Stimulated activated CD8-positive, alpha-beta memory T cell treated with anti-CD3 and anti-CD28 coated beads, Interleukin-15, amount 100 ng/mL, for 1 hour (primary cell): Measurements from ENCODE around the gene VRTN.
"Not testable (repeated sequence)": the region's sequence is repeated elsewhere in the genome, so short reads cannot be mapped to it uniquely, and the experiment has no call there.

Source experiments
- DNase-seq: peaks from one replicate; pipeline ENCODE4 v3.0.0-alpha.2; 2020; ENCODE audit warnings: low read depth

VRTN gene

DNA sequence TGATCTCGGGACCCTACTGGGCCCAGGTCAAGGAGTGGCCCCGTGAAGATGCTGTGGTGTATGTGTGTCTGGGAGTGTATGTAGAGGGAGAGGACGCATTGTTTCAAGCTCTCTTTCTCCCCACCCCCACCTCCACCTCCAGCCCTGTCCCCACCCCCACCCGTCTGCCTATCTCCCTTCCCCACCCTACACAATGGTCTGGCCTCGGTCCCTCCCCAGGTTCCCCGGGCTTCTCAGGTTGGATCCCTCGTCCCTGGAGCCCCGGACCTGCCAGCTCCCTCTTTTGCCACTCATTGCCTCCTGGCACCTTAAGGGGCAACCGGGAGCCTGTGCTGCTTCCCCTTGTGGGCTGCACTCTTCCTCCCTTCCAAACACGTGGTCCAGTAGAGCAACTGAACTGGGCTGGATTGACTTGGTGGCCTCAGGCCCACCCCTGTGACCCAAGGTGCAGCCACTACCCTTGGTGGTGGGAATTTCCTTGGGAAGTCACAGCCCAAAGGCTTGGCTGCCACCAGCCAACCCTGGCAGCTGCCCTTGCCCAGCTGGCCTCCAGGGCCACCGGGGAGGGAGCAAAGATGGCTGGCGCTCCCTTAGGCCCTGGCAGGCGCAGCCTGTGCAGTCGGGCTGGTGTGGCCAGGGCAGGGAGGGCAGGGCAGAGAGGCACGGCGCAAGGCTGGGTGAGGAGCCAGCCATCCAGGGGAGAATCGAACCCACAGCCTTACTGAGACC is 628 bp downstream of the VRTN start:
- DNase-seq: no peak

DNA sequence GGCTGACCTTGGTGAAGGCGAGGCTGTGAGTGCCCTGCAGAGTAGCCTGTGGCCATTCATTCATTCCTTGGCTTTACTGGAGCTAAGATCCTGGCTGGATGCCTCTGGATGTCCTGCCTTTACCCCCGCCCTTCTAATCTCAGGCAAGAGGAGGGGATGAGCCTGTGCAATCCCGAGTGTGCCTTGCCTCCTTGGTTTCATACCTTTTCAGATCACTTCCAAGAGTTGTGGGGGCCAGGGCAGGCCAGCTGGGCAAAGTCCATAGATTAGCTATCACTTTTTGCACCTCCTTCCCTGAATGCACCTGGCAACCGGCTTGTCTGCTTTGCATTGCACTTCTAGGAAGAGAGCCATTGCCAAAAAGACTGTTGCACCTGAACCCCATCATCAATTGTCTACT is 1.5 kb downstream of the VRTN start:
- DNase-seq: no peak

DNA sequence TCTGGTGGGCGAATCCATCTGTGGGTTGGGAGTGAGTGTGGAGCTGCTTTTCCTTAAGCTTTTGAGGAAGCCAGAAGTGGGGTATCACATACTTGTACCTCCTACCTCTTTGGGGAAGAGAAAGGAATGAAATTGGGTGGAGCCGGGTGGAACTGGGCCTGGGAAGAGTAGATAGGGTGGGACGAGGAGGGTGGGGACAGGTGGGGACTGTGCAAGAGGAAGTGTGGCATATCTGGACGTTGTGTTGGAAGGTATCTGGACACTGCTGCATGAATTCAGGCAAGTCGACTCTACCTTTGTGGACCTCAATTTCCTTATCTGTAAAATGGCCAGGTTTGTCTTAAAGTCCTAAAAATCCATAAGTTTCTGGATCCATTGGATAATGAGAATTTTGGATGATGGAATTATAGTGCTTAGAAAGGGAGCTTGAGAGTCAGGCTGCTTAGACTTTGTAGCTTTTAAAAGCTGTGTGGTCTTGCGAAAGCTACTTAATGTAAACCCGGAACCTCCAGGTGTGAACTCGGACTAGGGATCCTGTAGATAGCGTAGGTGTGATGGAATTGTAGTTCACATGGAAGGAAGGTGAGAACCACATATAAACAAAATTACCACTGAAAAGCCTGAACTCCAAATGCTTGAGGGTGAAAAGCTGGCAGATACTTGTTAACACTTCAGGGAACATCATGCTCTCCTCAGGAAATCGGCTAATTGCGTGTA is 2.1 kb downstream of the VRTN start:
- no peak for DNase-seq

DNA sequence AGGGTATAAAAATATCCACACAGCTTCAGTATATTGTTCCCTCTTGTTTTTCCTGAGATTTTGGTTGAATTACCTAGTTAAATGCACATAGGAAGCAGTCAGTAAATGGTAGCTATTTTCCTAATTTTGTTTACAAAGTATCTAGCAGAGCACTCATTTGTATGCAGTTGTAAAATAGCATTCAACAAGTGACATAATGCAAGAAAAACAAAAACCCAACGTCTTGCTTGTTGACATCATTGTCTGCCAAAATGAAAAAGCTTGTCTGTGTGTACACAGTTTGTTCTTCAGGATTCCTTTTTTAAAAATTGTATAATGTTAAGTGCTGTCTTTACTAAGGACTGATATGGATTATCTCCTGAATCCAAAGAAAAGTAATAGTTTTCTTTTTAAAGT is 2.7 kb downstream of the VRTN start:
- no peak for DNase-seq

DNA sequence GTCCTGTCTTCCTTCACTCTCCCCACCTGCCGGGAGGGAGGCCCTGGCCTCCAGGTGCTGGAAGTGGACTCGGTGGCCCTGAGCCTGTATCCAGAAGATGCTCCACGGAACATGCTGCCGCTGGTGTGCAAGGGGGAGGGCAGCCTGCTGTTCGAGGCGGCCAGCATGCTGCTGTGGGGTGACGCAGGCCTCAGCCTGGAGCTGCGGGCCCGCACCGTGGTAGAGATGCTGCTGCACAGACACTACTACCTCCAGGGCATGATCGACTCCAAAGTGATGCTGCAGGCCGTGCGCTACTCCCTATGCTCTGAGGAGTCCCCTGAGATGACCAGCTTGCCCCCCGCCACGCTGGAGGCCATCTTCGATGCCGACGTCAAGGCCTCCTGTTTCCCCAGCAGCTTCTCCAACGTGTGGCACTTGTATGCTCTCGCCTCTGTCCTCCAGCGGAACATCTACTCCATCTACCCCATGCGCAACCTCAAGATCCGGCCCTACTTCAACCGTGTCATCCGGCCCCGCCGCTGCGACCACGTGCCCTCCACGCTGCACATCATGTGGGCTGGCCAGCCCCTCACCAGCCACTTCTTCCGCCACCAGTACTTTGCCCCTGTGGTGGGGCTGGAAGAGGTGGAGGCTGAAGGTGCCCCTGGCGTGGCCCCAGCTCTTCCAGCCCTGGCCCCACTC is 8.8 kb downstream of the VRTN start:
- DNase-seq: no peak

DNA sequence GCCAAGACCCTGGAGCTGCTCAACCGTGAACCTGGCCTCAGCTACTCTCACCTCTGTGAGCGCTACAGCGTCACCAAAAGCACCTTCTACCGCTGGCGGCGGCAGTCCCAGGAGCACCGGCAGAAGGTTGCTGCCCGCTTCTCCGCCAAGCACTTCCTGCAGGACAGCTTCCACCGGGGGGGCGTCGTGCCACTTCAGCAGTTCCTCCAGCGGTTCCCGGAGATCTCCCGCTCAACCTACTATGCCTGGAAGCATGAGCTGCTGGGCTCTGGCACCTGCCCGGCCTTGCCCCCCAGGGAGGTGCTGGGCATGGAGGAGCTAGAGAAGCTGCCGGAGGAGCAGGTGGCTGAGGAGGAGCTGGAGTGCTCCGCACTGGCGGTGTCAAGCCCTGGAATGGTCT is 9.3 kb downstream of the VRTN start:
- no peak for DNase-seq

DNA sequence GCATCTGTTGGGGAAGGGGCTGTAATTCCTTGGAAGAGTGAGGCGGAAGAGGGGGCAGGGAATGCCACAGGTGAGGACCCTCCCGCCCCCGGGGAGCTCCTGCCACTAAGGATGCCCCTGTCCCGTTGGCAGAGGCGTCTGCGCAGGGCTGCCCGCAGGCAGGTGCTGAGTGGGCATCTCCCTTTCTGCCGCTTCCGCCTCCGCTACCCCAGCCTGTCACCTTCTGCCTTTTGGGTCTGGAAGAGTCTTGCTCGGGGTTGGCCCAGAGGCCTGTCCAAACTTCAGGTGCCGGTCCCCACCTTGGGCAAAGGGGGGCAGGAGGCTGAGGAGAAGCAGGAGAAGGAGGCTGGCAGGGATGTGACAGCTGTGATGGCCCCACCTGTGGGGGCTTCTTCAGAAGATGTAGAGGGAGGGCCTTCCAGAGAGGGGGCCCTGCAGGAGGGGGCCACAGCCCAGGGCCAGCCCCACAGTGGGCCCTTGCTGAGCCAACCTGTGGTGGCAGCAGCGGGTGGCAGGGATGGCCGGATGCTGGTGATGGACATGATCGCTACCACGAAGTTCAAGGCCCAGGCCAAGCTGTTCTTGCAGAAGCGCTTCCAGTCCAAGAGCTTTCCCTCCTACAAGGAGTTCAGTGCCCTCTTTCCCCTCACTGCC is 10.0 kb downstream of the VRTN start:
- no peak for DNase-seq

DNA sequence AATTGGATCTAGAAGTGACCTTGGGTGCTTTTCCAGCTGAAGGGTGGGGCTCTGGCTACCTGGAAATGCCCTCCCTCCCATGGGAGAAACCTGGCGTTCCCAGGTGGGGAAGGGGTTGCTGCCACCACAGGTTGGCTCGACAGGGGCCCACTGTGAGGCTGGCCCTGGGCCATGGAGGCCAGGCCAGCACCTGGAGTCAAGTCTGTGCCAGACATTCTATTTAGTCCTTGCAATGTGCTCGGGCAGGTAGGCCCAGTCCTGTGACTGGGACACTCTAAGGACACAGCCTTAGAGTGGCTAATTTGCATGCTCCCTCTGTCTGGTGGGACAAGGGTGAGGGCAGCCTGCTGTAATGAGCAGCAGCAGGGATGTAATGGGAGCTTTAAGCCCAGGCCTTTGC is 11.9 kb downstream of the VRTN start:
- no peak for DNase-seq

DNA sequence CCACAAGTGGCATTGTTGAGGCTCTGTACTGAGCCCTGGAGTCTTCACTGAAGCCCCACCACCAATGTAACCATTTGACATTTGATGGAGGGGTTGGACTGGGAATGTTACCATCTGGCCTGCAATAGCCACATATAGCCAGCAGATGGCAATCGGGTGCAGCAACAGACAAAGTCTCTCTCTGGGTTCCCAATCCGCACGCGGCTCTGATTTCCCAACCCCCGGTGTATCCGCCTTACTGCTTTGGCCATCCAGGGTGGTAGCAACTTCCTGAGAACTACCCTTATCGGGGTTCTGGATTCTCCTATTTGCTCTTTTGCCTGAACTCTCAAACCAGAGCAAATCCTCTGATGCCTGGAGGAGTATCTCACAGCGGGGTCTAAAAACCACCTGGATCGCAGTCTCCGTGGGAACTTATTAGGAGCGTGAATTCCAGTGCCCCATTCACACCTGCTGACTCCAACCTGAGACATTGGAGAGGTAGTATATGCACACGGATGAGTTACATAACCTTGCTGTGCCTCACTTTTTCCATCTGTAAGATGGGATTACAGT is 14.2 kb downstream of the VRTN start:
- DNase-seq: peak; percentile 54

DNA sequence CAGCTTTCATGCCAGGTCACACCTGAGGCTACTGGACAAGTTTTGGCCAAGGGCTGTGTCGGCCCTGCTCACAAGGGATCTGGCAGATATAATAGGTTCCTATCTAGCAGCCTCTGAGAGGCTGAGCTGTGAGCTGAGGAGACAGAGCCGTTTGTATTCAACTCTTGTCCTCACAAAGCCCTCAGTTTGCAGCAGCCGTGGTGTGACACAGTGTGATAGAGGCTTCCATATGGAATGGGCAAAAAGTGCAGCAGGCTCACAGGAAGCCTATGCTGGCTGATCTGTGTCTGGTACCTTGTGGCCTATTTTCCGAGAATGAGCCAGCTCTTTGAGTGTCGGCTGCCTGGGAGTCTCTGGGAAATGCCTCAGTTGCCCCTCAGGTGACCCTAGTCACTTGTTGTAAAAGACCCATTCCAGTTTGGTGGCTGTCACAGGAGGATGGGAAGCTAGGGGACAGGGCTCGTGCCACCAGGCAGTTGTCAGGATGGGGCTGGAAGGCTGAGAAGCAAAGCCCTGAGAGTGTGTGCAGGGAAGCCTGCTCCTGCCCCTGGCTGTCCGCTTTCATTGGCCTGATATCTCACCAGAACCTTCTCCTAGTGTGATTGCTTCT is 16.1 kb downstream of the VRTN start:
- no peak for DNase-seq

DNA sequence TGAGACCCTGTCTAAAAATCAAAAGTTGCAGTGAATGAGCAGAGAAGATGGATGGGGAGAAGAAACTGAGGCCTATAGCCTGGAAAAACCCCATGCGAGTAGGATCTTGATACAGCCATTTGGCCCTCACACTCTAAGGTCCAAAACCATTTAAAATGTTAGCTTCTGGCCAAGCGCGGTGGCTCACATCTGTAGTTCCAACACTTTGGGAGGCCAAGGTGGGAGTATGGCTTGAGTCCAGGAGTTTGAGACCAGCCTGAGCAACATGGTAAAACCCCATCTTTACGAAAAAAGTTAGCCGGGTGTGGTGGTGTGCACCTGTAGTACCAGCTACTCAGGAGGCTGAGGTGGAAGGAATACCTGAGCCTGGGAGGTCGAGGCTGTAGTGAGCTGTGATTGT is 19.8 kb downstream of the VRTN start:
- no peak for DNase-seq

DNA sequence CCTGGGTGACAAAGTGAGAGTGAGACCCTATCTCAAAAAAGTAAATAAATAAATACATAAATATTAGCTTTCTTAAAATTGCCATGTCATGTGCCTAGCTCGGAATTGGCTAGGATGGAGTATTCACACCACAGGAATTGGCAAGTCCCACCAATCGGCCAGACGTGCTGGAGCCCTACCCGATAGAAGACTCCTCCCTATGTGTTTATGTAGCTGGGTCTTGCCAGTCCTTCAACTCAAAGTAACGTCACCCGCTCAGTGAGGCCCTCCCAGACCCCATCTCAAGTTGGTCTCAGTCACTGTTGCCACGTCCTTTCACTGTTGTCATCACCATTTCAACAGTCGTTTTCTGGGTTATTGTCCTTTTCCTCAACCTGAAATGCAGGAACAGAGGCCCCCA is 20.2 kb downstream of the VRTN start:
- DNase-seq: no peak

DNA sequence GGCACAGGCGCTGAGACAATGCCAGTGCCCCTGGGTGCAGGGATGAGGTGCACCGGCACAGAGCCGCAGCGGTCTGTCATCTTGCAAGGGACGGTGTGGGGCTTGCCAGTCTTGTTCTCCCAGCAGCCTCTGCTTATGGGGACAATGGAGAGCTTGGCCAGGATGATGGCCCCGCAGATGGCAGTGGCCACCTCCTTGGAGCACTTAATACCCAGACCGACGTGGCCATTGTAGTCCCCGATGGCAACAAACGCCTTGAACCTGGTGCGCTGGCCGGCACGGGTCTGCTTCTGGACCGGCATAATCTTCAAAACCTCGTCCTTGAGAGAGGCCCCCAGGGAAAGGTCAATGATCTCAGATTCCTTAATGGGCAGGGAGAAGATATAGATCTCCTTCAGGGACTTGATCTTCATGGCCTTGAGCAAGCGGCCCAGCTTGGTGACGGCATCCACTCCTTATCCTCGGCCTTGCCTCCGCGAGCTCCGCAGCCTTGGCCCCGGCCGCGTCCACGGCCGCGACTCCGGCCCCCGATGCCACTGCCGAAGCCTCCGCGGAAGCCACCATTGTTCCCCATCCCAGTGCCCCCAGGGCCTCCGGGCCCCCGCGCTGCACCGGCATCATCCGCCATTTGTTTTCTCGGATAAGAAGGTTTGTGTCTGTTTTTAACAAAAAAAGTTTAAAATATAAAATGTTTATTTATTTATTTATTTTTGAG is 29.9 kb downstream of the VRTN start:
- DNase-seq: no peak

DNA sequence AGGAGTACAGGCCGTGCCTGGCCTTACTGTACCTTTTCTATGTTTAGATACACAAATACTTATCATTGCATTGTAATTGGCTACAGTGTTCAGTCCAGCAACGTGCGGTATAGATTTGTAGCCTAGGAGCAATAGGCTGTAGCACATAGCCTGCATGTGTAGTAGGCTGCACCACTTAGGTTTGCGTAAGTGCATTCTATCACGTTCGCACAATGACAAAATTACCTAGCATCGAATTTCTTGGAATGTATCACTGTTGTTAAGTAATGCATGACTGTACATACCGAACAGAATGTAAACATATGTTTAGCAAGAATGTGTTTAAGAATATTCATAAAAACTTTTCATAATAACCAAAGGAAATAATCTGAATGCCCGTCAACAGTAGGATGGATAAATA is 31.9 kb downstream of the VRTN start:
- no peak for DNase-seq

DNA sequence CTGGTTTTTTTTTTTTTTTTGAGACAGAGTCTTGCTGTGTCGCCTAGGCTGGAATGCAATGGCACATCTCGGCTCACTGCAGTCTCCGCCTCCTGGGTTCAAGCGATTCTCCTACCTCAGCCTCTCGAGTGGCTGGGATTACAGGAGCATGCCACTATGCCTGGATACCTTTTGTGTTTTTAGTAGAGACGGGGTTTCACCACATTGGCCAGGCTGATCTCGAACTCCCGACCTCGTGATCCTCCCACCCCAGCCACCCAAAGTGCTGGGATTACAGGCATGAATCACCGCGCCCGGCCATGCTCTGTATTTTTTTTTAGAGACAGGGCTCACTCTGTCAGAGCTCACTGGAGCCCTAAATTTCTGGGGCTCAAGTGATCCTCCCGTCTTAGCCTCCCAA is 32.6 kb downstream of the VRTN start:
- DNase-seq: no peak

DNA sequence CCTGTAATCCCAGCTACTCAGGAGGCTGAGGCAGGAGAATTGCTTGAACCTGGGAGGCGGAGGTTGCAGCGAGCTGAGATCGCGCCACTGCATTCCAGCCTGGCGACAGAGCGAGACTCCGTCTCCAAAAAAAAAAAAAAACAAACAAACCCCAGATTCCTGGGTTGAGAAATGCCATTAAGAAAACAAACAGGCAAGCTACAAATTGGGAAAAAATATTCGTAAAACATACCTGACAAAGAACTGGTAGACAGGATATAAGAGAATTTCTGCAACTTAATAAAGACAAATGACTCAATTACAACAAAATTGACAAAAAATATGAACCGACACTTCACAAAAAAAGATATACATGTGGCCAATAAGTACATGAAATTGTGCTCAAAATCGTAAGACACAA is 33.3 kb downstream of the VRTN start:
- not testable (repeated sequence) for DNase-seq

DNA sequence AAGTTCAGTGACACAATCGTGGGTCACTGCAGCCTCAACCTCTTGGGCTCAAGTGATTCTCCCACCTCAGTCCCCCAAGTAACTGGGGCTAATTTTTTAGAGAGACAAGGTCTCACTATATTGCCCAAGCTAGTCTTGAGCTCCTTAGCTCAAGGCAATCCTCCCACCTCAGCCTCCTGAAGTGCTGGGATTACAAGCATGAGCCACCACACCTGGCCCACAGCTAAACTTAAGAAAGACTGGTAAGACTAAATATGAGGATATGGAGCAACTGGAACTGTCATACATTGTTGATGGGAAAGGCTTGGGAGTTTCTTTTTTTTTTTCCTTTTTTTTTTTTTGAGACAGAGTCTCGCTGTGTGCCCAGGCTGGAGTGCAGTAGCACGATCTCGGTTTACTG is 34.0 kb downstream of the VRTN start:
- DNase-seq: no peak

DNA sequence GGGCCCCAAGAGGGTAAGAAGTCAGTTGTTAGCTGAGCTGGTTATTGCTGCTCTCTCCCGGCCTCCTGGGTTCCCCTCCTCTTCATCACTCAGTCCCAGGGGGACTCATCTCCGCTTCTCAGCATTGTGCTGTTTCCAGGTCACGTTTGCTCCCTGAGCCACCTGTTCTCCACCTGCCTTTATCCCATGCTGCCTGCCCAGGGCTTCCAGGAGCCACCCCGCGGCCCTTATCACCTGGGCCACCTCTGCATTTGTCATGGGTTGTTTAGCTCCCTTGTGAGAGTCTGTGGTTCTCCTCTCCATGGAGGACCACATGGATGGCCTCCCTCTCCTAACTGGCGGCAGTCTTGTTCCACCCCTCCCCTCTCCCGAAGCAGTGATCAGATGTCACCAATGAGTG is 41.7 kb downstream of the VRTN start:
- DNase-seq: no peak

DNA sequence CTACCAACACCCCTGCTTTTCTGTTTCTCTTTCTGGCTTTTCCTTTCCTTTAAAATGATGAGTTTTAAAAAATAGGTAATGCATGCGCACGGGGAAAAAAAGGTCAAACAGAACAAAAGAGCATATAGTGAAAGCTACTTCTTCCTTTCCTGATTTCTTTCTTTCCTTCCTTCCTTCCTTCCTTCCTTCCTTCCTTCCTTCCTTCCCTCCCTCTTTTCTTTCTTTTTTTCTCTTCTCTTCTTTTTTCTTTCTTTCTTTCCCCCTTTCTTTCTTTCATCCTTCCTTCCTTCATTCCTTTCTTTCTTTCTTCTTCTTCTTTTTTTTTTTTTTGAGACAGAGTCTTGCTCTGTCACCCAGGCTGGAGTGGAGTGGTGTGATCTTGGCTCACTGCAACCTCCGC is 42.2 kb downstream of the VRTN start:
- DNase-seq: not testable (repeated sequence)

DNA sequence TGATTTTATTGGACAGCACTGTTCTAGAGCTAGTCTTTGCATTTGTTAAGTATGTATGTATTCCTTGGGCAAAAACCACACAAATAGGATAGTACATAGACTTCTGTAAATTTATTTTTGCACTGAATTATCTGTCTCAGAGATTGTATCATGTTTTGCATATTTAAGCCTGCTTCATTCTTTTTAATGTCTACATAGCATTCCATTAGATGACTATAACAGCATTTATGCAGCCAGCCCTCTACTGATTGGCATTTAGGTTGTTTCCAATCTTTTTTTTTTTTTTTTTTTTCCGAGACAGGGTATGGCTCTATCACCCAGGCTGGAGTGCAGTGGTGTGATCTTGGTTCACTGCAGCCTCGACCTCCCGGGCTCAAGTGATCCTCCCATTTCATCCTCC is 43.2 kb downstream of the VRTN start:
- no peak for DNase-seq
